Mesodermal cell (in vitro differentiated cells): Measurements from ENCODE around the gene BEAN1.
A peak's percentile ranks its signal among the peaks of the same experiment; 100 is the strongest.

Source experiments
- H3K27ac ChIP-seq: 2 replicates; pipeline ENCODE4 v1.7.0; 2013; ENCODE audit warnings: mild to moderate bottlenecking, low read depth, low read length, moderate library complexity; ENCODE audit not compliant: severe bottlenecking
- H3K36me3 ChIP-seq: 2 replicates; pipeline ENCODE4 v1.7.1; 2013; ENCODE audit warnings: mild to moderate bottlenecking, low read length, moderate library complexity; ENCODE audit not compliant: control insufficient read depth, insufficient read depth
- H3K4me1 ChIP-seq: one replicate; pipeline ENCODE4 v1.7.1; 2013; ENCODE audit warnings: mild to moderate bottlenecking, low read length; ENCODE audit not compliant: insufficient read depth, control insufficient read depth, poor library complexity, severe bottlenecking
- H3K4me3 ChIP-seq: 2 replicates; pipeline ENCODE4 v1.7.0; 2013; ENCODE audit warnings: low read length, control low read depth, mild to moderate bottlenecking; ENCODE audit not compliant: insufficient read depth, poor library complexity, severe bottlenecking; ENCODE audit errors: extremely low read depth
- H3K9me3 ChIP-seq: 2 replicates; pipeline ENCODE4 v1.7.1; 2013; ENCODE audit warnings: mild to moderate bottlenecking, low read length, moderate library complexity; ENCODE audit not compliant: control insufficient read depth
- WGBS, 2 experiments: methylation state at CpG; one replicate each; pipeline ENCODE4 v1.1.5; 2013; ENCODE audit warnings: missing lambda C conversion rate in 2 of 2; ENCODE audit not compliant: insufficient coverage in 2 of 2; 5-methylcytosine and 5-hydroxymethylcytosine counted together

Gene BEAN1

DNA sequence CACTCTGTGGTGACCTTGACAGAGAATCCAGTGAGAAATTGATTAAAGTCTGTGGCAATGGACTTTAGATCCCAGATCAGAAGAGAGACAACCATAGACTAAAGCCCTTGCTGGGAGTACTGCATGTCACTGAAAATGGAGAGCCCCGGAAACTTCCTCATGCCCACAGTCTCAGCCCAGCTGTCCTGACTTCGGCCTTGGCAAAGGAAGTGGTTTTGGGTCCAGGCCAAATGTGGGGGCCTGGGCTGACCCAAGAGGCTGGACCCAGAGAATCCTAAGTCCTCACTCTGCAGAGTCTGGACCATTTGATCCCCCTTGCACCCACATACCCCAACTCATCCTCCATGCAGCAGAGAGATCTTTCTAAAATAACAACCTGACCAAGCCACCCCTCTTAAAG lies 4.7 kb upstream of the BEAN1 start:
- no peak overlapping the region for H3K4me3 ChIP-seq
- no peaks in the 10 kb centered on the region for H3K36me3 ChIP-seq
- H3K27ac ChIP-seq: no peak overlapping the region
- H3K9me3 ChIP-seq: peaks cover 5% of the 10 kb centered on the region
- H3K4me1 ChIP-seq: no peaks in the 10 kb centered on the region
- 100% methylated on average over 1 of the region's 2 CpGs; no CpG with 5 or more reads in 1 of the 2 experiments for WGBS, 2 experiments

DNA sequence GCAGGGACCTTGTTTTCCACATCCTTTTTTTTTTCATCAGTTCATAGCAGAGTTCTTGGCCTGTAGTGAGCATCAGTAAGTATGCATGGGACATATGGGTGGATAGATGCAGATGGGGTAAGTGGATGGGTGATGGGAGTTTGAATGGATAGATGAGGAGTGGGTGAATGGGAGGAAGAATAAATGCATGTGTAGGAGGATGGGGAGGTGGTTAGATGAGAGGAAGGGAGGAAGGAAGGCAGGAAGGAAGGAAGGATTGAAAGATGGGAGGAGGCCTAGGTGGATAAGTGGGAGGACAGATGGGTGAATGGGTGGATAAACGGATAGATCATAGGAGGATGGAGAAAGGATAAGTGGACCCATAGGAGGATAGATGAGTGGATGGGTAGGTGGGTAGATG lies 3.9 kb upstream of the BEAN1 start:
- Histone ChIP-seq H3K9me3 (no peaks in the 10 kb centered on the region), H3K4me3 (no peak overlapping the region), H3K27ac (no peak overlapping the region), H3K36me3 (no peaks in the 10 kb centered on the region), H3K4me1 (no peaks in the 10 kb centered on the region)
- WGBS, 2 experiments: 93 to 100% methylated on average over 1 of the region's 1 CpG

DNA sequence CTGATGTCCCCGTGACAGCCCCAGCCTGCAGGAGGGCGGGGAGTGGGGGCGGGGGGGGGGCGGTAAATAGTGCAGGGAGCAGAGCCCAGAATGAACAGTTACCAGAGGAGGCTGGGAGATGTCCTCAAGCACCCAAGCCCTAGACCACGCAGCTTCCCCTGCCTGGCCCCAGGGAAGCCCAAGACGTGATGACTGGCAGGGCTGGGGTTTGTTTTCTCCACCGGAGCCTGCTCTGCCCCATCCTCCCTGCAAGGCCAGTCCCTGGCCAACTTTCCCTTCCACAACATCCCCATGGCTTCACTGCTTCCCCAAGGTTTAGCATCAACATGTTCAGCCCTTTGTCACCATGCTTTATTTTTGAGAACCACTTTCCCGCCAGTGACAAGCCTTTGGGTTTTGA lies 1.4 kb upstream of the BEAN1 start:
- WGBS, 2 experiments: 48 to 55% methylated on average over 4 to 5 of the region's 8 CpGs
- Histone ChIP-seq H3K27ac (no peak overlapping the region), H3K36me3 (no peaks in the 10 kb centered on the region), H3K9me3 (no peaks in the 10 kb centered on the region), H3K4me1 (no peaks in the 10 kb centered on the region), H3K4me3 (no peak overlapping the region)

DNA sequence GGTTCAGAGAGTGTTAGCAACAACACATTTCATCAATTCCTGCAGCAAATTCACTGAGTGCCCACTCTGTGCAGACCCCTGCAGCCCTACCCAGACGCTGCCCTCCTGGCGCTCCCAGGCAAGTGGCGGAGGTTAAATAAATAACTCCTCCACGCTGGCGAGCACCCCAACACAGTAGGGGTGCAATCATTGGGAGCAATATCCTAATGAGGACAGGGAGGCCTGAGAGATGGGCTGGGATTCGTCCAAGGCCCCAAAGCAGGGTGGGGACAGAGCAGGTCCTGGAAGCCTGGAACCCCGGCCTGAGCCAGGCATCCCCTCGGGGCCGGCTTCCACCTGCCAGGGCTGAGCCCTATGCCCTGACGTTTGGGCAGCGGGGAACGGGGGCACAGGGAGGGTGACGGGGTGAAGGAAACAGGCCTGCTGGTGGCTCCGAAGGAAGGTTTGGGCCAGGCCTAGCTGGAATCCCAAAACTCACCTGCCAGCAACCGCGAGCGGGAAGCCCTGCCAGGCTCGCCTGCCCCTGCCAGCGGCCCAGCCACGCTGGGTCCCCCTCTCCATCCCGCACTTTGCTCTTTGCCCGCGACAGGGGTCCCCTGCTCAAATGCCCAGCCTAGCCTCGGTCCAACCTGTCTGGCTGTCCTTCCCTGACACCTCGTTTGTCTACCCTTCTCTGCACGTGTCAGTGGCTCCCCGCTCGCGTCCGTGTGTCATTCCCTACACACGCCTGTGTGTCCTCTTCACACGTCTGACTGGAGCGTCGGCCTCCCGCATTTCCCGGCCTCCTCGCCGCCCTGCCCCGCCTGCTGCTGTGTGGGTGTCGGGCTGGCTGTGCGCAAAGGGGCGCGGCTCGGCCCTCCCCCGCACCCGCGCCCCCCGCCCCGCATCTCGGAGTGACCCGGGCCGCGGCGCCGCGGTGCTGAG lies 721 bp upstream of the BEAN1 start:
- Histone ChIP-seq H3K4me1 (no peaks in the 10 kb centered on the region), H3K27ac (no peak overlapping the region), H3K9me3 (no peaks in the 10 kb centered on the region), H3K4me3 (peak overlapping the region; percentile 23), H3K36me3 (no peaks in the 10 kb centered on the region)
- 20 to 26% methylated on average over 37 to 52 of the region's 56 CpGs for WGBS, 2 experiments

DNA sequence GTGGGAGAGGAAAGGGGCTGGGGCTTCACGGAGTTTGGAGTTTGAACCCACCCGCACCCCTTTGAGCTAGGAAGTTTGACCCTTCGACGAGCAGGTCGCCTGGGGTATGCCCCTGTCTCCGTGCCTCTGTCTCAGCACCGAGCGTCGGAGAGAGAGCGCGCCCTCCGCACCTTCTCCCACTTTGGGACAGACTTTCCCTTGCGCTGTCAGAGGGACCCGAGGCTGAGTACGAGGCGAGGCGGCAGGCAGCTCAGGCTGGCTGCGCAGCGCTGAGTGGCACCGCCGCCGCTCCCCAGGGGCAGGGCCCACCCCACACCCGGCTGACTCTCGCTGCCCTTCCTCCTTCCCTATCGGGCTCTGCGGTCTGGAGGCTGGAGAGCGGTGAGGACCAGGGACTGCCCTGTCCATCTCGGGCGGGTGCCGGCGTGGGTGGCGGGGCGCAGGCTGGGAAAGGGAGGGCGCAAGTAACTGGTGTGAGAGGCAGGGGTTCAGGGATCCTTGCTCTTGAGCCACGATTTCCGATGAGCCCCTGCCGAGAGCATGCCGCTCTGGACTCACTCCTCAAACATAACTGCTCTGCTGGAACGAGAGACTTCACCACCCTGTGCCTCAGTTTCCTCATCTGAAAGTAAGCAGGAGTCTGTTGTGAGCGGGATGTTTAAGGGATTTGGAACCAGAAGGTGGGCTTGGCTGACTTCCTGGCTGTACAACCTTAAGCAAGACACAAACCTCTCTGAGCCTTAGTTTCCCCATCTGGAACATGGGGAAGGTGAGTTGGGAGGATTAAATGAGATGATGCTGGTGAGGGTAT lies 981 bp downstream of the BEAN1 start:
- 1 to 3% methylated on average over 18 to 22 of the region's 40 CpGs for WGBS, 2 experiments
- Histone ChIP-seq H3K9me3 (no peaks in the 10 kb centered on the region), H3K4me3 (peak overlapping the region; percentile 43), H3K4me1 (peaks cover under 1% of the 10 kb centered on the region), H3K36me3 (no peaks in the 10 kb centered on the region), H3K27ac (no peak overlapping the region)

DNA sequence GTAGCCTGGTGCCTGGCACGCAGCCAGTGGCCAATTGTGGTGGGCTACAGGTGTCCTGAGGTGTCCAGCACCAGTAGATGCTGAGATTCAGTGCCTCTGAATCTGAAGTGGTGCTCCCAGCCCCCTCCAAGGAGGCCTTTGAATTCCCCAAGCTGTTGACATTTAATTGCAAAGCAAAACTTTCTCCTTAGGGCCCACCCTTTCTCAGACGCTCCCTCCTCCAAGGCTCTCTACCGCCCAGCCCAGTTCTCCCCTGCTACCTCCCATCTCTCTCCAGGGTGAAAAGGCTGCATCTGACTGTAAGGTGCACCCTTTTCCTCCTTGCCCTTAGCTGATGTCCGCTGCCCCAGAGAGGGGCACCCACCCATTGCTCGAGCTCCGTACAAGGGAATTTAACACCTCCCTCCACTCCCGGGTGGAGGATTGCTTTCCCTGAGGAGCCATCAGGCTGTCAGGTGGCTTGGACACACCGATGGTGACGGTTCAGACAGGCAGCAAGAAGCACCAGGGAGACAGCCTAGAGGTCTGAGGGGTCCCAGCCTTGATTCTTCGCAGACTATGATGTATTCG lies 1.7 kb downstream of the BEAN1 start:
- Histone ChIP-seq H3K36me3 (no peaks in the 10 kb centered on the region), H3K4me1 (peaks cover 7% of the 10 kb centered on the region), H3K27ac (no peak overlapping the region), H3K4me3 (no peak overlapping the region), H3K9me3 (no peaks in the 10 kb centered on the region)
- 28 to 48% methylated on average over 7 to 11 of the region's 11 CpGs for WGBS, 2 experiments

DNA sequence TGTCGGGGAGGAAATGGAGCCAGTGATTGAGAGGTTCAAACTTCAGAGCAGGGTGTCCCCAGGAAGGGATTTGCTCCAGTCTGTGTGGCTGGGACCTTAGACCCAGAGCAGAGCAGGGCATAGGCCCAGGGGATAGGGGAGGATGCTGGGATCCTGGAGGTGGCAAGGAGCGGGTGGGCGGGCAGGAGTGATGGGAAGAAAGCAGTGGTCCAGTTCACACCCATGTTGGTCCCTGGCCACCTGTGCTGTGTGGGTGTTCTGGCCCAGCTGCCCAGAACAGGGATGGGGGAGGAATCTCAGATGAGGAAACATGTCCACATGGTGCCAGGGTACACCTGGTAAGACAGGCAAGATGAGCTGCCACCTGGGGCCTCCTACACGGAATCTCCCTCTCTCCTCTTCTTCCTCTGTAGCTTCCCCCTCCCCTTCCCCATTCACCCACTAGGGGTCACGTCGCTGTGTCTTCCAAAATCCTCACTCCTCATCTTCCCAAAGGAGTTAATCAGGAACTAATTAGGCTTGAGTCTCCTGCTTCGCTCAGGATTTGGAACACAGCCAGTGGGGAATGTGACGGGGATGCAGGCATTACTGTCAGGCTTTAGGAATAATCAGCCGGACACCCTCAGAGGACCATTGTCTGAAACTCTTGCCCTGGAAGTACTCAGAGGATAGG lies 2.3 kb downstream of the BEAN1 start:
- no peaks in the 10 kb centered on the region for H3K9me3 ChIP-seq
- no peaks in the 10 kb centered on the region for H3K36me3 ChIP-seq
- no peak overlapping the region for H3K4me3 ChIP-seq
- 66 to 67% methylated on average over 8 to 9 of the region's 9 CpGs for WGBS, 2 experiments
- no peak overlapping the region for H3K27ac ChIP-seq
- H3K4me1 ChIP-seq: peaks cover 7% of the 10 kb centered on the region

DNA sequence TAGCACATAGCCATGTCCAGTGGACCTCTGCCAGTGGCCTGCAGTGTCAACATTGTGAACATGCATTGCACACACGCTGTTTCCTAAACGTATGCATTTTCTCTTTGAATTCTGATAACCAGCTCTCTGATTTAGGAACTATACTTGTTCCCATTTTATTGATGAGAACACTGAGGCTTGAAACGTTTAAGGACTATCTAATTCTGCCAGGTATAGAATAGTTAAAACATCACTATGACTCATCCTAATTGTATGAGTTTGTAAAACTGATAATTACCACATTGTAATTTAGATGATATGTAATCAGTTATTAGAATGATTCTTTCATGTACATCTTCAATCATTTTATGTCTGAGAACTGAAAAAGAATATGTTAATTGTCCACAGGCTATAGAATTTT lies 3.1 kb downstream of the BEAN1 start:
- Histone ChIP-seq H3K36me3 (no peaks in the 10 kb centered on the region), H3K4me3 (no peak overlapping the region), H3K27ac (no peak overlapping the region), H3K9me3 (no peaks in the 10 kb centered on the region), H3K4me1 (peaks cover 7% of the 10 kb centered on the region)
- 81 to 92% methylated on average over 2 of the region's 3 CpGs for WGBS, 2 experiments

DNA sequence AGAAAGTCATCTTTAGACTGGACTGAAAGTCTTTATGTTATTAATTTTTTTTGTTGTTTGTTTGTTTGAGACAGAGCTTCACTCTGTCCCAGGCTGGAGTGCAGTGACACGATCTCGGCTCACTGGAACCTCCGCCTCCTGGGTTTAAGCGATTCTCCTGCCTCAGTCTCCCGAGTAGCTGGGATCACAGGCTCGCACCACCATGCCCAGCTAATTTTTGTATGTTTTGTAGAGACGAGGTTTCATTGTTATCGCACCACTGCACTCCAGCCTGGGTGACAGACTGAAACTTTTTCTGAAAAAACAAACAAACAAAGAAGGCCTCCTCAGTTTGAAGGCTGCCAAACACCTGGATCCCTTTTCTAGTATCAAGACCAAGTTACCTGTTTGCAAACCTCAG lies 4.7 kb downstream of the BEAN1 start:
- Histone ChIP-seq H3K36me3 (no peaks in the 10 kb centered on the region), H3K9me3 (no peaks in the 10 kb centered on the region), H3K27ac (no peak overlapping the region), H3K4me3 (no peak overlapping the region), H3K4me1 (peaks cover 7% of the 10 kb centered on the region)
- 92 to 95% methylated on average over 4 to 6 of the region's 8 CpGs for WGBS, 2 experiments

DNA sequence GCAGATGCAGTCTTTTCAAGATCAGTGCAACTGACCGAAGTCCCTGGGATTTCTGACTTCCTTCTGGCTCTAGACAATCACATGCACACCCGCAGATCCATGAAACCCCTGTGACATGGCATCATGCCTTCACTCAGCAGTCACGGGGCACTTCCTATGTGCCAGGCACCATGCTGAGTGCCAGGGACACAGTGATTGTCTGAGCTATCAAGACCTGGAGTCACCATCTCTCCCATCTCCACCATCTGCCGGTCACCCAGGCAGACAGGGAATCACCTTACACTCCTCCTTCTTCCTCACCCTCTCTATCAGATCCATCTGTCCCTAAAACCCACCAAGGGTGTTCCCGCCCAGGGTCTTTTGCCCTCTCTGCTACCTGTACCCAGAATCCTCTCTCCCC lies 5.3 kb downstream of the BEAN1 start:
- peaks cover 7% of the 10 kb centered on the region for H3K4me1 ChIP-seq
- no peaks in the 10 kb centered on the region for H3K9me3 ChIP-seq
- 93 to 95% methylated on average over 3 to 5 of the region's 5 CpGs for WGBS, 2 experiments
- H3K4me3 ChIP-seq: no peak overlapping the region
- H3K36me3 ChIP-seq: no peaks in the 10 kb centered on the region
- no peak overlapping the region for H3K27ac ChIP-seq
